Epithelial cell of umbilical artery (primary cell): Measurements from ENCODE around the gene FGD5. TPM values are rescaled to one million over a fixed set of nuclear protein-coding genes. Genes with fewer than 3 reads are reported as not detected.

Experiments
- total RNA-seq: library from RNA; depleted of rRNA; stranded (reverse); fragments of >200 nt; gene quantifications from 2 replicates; pipeline ENCODE4 v1.2.3, GENCODE V29; 2014

FGD5 gene, protein sequence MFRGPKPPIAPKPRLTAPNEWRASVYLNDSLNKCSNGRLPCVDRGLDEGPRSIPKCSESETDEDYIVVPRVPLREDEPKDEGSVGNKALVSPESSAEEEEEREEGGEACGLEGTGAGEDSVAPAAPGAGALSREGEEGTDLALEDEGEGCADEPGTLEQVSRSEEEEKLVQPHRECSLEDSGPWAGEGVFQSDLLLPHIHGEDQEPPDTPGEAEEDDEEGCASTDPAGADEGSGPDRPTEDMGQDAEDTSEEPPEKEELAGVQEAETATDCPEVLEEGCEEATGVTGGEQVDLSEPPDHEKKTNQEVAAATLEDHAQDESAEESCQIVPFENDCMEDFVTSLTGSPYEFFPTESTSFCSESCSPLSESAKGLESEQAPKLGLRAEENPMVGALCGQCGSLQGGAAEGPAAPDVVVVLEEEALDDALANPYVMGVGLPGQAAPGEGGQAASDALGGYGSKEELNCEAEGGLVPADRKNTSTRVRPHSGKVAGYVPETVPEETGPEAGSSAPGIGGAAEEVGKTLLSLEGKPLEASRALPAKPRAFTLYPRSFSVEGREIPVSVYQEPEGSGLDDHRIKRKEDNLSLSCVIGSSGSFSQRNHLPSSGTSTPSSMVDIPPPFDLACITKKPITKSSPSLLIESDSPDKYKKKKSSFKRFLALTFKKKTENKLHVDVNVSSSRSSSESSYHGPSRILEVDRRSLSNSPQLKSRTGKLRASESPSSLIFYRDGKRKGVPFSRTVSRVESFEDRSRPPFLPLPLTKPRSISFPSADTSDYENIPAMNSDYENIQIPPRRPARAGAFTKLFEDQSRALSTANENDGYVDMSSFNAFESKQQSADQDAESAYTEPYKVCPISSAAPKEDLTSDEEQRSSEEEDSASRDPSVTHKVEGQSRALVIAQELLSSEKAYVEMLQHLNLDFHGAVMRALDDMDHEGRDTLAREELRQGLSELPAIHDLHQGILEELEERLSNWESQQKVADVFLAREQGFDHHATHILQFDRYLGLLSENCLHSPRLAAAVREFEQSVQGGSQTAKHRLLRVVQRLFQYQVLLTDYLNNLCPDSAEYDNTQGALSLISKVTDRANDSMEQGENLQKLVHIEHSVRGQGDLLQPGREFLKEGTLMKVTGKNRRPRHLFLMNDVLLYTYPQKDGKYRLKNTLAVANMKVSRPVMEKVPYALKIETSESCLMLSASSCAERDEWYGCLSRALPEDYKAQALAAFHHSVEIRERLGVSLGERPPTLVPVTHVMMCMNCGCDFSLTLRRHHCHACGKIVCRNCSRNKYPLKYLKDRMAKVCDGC (N-terminal part only)
- total RNA-seq, result 54.0 and 58.8 TPM in 2 replicates

DNA sequence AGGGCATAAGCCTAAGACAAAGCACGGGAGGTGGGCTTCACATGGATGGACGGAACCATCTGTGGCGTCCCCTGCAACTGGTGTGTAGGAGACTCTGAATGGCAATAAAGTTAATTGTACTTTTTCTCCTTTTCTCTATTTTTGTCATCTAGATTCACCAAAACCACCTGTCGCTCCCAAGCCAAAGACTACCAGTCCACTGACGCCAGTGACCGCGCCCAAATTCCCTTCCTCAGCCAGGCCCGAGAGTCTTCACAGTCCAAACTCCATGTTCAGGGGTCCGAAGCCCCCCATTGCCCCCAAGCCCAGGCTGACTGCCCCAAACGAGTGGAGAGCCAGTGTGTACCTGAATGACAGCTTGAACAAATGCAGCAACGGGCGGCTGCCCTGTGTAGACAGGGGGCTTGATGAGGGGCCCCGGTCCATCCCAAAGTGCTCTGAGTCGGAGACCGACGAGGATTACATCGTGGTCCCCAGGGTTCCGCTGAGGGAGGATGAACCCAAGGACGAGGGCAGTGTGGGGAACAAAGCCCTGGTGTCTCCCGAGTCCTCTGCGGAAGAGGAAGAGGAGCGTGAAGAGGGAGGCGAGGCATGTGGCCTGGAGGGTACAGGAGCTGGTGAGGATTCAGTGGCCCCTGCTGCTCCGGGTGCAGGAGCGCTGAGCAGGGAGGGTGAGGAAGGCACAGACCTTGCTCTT lies at the start of gene FGD5:
FGD5 (plus strand) TSS at position 159 of the 697 bp plus-strand sequence; CDS start at position 269, 110 bp downstream.

DNA sequence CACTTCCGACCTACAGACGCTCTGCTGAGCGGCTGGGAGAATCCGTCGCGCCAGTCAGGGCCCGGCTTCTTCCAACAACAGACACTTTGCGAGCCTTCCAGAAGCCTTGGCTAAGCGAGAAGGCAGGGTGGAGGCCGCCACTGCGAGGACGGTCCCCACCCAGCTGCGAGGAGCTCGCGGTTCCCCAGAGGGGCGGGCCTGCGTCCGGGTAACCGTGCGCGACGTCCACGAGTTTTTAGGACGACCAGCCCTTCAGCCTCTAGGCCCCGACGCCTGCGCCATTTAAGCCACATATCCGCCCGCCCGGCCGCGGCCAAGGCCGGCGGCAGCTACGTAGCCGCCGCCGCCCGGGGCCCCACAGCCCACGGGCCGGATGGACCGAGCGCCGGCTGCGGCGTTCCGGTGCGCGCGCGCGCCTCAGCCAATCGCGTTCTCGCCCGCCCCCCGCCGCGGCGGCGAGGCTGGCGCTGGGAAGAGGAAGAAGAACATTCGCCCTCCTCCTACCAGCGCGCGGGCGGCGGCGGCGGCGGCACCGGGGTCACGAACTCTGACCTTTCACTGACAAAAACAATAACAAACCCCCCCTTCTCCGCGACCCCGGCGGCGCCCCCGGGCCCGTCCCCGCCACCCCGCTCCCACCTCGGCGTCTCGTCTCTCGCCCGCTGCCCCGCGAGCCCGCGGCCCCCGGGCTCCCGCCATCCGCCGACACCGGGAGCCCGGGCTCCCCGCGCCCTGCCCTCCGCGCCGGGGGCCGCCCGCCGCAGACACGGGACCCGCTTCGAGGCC lies 128.5 kb downstream of the FGD5 start, which contains the start of gene NR2C2:
NR2C2 (plus strand) TSS at position 484 of the 786 bp plus-strand sequence. CDS start 56,332 bp downstream, outside the sequence.

Other genes starting within 250 kb of the FGD5 start
- 5.8 and 7.8 TPM in 2 replicates for gene CCDC174, start 167.2 kb upstream of the FGD5 start, total RNA-seq
- not detected in 2 replicates for gene C3orf20, start 143.8 kb upstream of the FGD5 start, total RNA-seq
- 16.2 and 22.9 TPM in 2 replicates for gene NR2C2, start 128.6 kb downstream of the FGD5 start, total RNA-seq
- 21.8 and 52.1 TPM in 2 replicates for gene MRPS25, start 246.4 kb downstream of the FGD5 start, total RNA-seq